GM12865 (cell line): ENCODE results near the gene NDUFA1.

Experiments used
- DNase-seq: peaks from one replicate; pipeline ENCODE4 v3.0.0; 2010; ENCODE audit warnings: low read depth
- H3K4me3 ChIP-seq: 2 replicates; pipeline ENCODE4 v1.5.1; 2011; ENCODE audit warnings: mild to moderate bottlenecking, low read depth, low read length, control low read depth
- CTCF ChIP-seq: IDR thresholded peaks from 2 replicates; pipeline ENCODE4 v1.5.1; 2011; ENCODE audit warnings: low read length, control low read depth, low read depth, inconsistent platforms; ENCODE audit not compliant: insufficient read depth; ENCODE audit errors: missing control alignments

NDUFA1 gene

DNA sequence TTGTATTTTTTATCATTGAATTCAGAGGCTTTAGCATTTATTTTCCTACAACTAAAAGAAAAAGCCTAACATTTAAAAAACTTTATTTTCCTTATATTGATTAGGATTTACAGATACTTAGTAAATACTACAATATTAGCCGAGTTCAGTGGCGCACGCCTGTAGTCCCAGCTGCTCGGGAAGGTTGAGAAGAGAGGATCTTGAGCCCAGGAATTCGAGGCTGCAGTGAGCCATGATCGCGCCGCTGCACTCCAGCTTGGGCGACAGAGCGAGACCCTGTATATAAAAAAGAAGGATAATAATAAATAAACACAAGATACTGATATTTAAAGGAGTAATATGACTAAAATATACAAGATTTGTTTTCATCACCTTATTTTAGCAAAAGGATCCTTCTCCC is 18.2 kb upstream of the NDUFA1 start:
- DNase-seq: no peak
- no peak for TF ChIP-seq CTCF
- H3K4me3 ChIP-seq: peak overlapping the region; percentile 61

- TF ChIP-seq CTCF: no peak
- H3K4me3 ChIP-seq: peak overlapping the region; percentile 74
- DNase-seq: peak; percentile 50
Observed at GRCh38 chrX:119870626-119871131, 953 bp upstream of the NDUFA1 start.

- DNase-seq: no peak
- no peak for TF ChIP-seq CTCF
- peak overlapping the region; percentile 74 for H3K4me3 ChIP-seq
Observed at GRCh38 chrX:119871245-119871598, 410 bp upstream of the NDUFA1 start.

- no peak for DNase-seq
- H3K4me3 ChIP-seq: no peak overlapping the region
- TF ChIP-seq CTCF: no peak
Observed at GRCh38 chrX:119878740-119879139, 7.1 kb downstream of the NDUFA1 start.

- peak; percentile 60 for DNase-seq
- TF ChIP-seq CTCF: no peak
Observed at GRCh38 chrX:119880076-119880475, 8.4 kb downstream of the NDUFA1 start.

GRCh38 chrX:119880552-119881437 is 9.2 kb downstream of the NDUFA1 start:
- H3K4me3 ChIP-seq: no peak overlapping the region
- peak; percentile 61 for TF ChIP-seq CTCF
- peak; percentile 70 for DNase-seq

More at GRCh38 chrX:119880076-119880475, 8.4 kb downstream of the NDUFA1 start:
- no peak overlapping the region for H3K4me3 ChIP-seq
